ENCODE results near the gene LTF. TPM values are rescaled to one million over a fixed set of nuclear protein-coding genes. Genes with fewer than 3 reads are reported as not detected.

Gene LTF
- total and polyA plus RNA-seq, 9 of the 15 experiments (the other 6 are each of a cell fraction or from before 2014, with no cell fraction given) = 0.07 TPM; not detected in 8

DNA sequence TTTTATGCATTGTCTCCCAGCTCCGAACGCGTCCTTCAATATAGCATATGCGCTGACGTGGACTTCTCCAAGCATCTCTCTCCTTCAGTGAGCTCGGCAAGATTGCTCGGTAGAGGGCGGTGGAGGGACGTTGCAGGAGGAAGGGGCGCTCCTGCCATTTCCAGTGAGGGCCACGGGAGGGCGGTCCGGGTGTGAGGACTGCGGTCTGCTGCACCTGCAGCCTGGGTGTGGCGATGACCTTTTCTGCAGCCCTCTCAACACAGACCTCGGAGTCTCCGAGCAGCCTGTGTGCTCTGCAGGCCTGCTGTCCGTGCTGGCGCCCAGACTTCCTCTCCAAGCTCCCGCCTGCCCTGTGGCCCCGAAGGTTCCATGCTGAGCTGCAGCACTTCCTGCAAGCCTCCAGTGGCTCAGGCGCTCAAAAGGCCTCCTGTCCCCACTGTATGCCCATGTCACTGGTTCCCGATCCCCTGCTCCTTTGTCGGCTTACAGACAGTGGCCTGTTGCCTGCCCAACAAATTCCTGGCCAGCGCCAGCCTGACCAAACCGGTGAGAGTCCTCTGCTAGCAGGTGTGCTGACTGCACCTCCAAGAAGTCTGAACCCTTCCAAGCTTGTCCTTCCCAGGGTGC lies 24.1 kb upstream of the LTF start (continued):
- TF ChIP-seq LCOR (CRISPR knock-in tag; IDR thresholded peaks at IDR 0.05) (0 out of 2 replicates have a peak, but pooled peaks have one; percentile 77), FOXA1 (IDR thresholded peaks at IDR 0.05; ENCODE audit: borderline replicate concordance) (no peak), ZBTB1 (CRISPR knock-in tag; IDR thresholded peaks at IDR 0.05; ENCODE audit: borderline replicate concordance, low read depth) (no peak; the same call in 1 of the 2 replicates), E2F8 (IDR thresholded peaks at IDR 0.05; ENCODE audit: low read depth, partially characterized antibody) (no peak), HLTF (IDR thresholded peaks at IDR 0.05) (peak; percentile 69; the same call in 1 of the 2 replicates), MCM3 (IDR thresholded peaks at IDR 0.05) (no peak), RB1 (IDR thresholded peaks at IDR 0.05; ENCODE audit: low read depth) (peak; percentile 97), ZNF717 (CRISPR knock-in tag; IDR thresholded peaks at IDR 0.05) (no peak), KDM2B (CRISPR knock-in tag; IDR thresholded peaks at IDR 0.05) (no peak), SMARCA4 (IDR thresholded peaks at IDR 0.05) (no peak), RBM25 (IDR thresholded peaks at IDR 0.05; ENCODE audit: low read depth, low read length, severe bottlenecking) (no peak), KLF13 (tag; IDR thresholded peaks at IDR 0.05; ENCODE audit: borderline replicate concordance, low read depth) (peak; percentile 67; the same call in 1 of the 2 replicates), THAP12 (CRISPR knock-in tag; IDR thresholded peaks at IDR 0.05) (0 out of 2 replicates have a peak, but pooled peaks have one; percentile 19)
- TF ChIP-seq, protein P1, sequence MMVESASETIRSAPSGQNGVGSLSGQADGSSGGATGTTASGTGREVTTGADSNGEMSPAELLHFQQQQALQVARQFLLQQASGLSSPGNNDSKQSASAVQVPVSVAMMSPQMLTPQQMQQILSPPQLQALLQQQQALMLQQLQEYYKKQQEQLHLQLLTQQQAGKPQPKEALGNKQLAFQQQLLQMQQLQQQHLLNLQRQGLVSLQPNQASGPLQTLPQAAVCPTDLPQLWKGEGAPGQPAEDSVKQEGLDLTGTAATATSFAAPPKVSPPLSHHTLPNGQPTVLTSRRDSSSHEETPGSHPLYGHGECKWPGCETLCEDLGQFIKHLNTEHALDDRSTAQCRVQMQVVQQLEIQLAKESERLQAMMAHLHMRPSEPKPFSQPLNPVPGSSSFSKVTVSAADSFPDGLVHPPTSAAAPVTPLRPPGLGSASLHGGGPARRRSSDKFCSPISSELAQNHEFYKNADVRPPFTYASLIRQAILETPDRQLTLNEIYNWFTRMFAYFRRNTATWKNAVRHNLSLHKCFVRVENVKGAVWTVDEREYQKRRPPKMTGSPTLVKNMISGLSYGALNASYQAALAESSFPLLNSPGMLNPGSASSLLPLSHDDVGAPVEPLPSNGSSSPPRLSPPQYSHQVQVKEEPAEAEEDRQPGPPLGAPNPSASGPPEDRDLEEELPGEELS (CRISPR knock-in tag; IDR thresholded peaks at IDR 0.05; ENCODE audit: borderline replicate concordance) = no peak
- TF ChIP-seq, protein P2, sequence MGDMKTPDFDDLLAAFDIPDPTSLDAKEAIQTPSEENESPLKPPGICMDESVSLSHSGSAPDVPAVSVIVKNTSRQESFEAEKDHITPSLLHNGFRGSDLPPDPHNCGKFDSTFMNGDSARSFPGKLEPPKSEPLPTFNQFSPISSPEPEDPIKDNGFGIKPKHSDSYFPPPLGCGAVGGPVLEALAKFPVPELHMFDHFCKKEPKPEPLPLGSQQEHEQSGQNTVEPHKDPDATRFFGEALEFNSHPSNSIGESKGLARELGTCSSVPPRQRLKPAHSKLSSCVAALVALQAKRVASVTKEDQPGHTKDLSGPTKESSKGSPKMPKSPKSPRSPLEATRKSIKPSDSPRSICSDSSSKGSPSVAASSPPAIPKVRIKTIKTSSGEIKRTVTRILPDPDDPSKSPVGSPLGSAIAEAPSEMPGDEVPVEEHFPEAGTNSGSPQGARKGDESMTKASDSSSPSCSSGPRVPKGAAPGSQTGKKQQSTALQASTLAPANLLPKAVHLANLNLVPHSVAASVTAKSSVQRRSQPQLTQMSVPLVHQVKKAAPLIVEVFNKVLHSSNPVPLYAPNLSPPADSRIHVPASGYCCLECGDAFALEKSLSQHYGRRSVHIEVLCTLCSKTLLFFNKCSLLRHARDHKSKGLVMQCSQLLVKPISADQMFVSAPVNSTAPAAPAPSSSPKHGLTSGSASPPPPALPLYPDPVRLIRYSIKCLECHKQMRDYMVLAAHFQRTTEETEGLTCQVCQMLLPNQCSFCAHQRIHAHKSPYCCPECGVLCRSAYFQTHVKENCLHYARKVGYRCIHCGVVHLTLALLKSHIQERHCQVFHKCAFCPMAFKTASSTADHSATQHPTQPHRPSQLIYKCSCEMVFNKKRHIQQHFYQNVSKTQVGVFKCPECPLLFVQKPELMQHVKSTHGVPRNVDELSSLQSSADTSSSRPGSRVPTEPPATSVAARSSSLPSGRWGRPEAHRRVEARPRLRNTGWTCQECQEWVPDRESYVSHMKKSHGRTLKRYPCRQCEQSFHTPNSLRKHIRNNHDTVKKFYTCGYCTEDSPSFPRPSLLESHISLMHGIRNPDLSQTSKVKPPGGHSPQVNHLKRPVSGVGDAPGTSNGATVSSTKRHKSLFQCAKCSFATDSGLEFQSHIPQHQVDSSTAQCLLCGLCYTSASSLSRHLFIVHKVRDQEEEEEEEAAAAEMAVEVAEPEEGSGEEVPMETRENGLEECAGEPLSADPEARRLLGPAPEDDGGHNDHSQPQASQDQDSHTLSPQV (IDR thresholded peaks at IDR 0.05) = peak; percentile 93
- TF ChIP-seq, protein P3, sequence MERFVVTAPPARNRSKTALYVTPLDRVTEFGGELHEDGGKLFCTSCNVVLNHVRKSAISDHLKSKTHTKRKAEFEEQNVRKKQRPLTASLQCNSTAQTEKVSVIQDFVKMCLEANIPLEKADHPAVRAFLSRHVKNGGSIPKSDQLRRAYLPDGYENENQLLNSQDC (CRISPR knock-in tag; IDR thresholded peaks at IDR 0.05) = no peak

Data from K562 (cell line).